Mesenchymal stem cell (in vitro differentiated cells and primary cell): ENCODE data around the gene ARF1.

Experiments used
- DNase-seq: peaks from one replicate; pipeline ENCODE4 v3.0.0-alpha.2; 2013
- H2AFZ ChIP-seq: one replicate; pipeline ENCODE4 v1.6.1; 2013; ENCODE audit warnings: low read depth, mild to moderate bottlenecking, control low read depth, inconsistent platforms, low read length, moderate library complexity
- H2AK5ac ChIP-seq: 2 replicates; pipeline ENCODE4 v1.6.1; 2013; ENCODE audit warnings: low read length, moderate library complexity, mild to moderate bottlenecking, inconsistent platforms; ENCODE audit not compliant: severe bottlenecking
- H2BK120ac ChIP-seq: one replicate; pipeline ENCODE4 v1.6.1; 2013; ENCODE audit warnings: low read depth, mild to moderate bottlenecking, inconsistent platforms, low read length, moderate library complexity
- H2BK12ac ChIP-seq, 2 experiments: one replicate each; pipeline ENCODE4 v1.6.1; 2013; ENCODE audit warnings: inconsistent platforms in 2 of 2, low read length in 2 of 2, mild to moderate bottlenecking in 2 of 2, moderate library complexity in 2 of 2, control low read depth in 1 of 2
- H2BK15ac ChIP-seq: one replicate; pipeline ENCODE4 v1.6.1; 2013; ENCODE audit warnings: mild to moderate bottlenecking, low read depth, inconsistent platforms; ENCODE audit not compliant: poor library complexity, severe bottlenecking
- H2BK5ac ChIP-seq: 2 replicates; pipeline ENCODE4 v1.6.1; 2013; ENCODE audit warnings: low read depth, mild to moderate bottlenecking, low read length, control low read depth, inconsistent platforms; ENCODE audit not compliant: poor library complexity, severe bottlenecking
- H3K14ac ChIP-seq, 2 experiments: one replicate each; pipeline ENCODE4 v1.6.1; 2013; ENCODE audit warnings: inconsistent platforms in 2 of 2, low read length in 2 of 2, control low read depth in 1 of 2, mild to moderate bottlenecking in 1 of 2, moderate library complexity in 1 of 2
- H3K18ac ChIP-seq, 2 experiments: one replicate each; pipeline ENCODE4 v1.6.1; 2013; ENCODE audit warnings: inconsistent platforms in 2 of 2, low read length in 2 of 2, control low read depth in 1 of 2, low read depth in 1 of 2, mild to moderate bottlenecking in 1 of 2
- H3K23ac ChIP-seq, 2 experiments: one replicate each; pipeline ENCODE4 v1.6.1; 2013; ENCODE audit warnings: inconsistent platforms in 2 of 2, low read length in 2 of 2, mild to moderate bottlenecking in 2 of 2, moderate library complexity in 2 of 2, control low read depth in 1 of 2
- H3K27ac ChIP-seq: 2 replicates; pipeline ENCODE4 v1.5.1; 2013; ENCODE audit warnings: mild to moderate bottlenecking, moderate library complexity, low read length, control low read depth, inconsistent platforms; ENCODE audit not compliant: poor library complexity, severe bottlenecking
- H3K27me3 ChIP-seq, 2 experiments: 2 replicates each; pipeline versions ENCODE4 v1.6.1 to v1.7.0; 2013; ENCODE audit warnings: low read length in 2 of 2, mild to moderate bottlenecking in 2 of 2, moderate library complexity in 2 of 2, control low read depth in 1 of 2, inconsistent platforms in 1 of 2; ENCODE audit not compliant: control insufficient read depth in 1 of 2, insufficient read depth in 1 of 2
- H3K36me3 ChIP-seq, 2 experiments: 2 replicates each; pipeline versions ENCODE4 v1.6.1 to v1.7.0; 2013; ENCODE audit warnings: low read length in 2 of 2, control low read depth in 1 of 2, inconsistent platforms in 1 of 2, low read depth in 1 of 2, mild to moderate bottlenecking in 1 of 2; ENCODE audit not compliant: insufficient read depth in 2 of 2, control insufficient read depth in 1 of 2
- H3K4ac ChIP-seq, 2 experiments: one replicate each; pipeline ENCODE4 v1.6.1; 2013; ENCODE audit warnings: inconsistent platforms in 2 of 2, low read length in 2 of 2, mild to moderate bottlenecking in 2 of 2, moderate library complexity in 2 of 2, control low read depth in 1 of 2, low read depth in 1 of 2
- H3K4me1 ChIP-seq: 2 replicates; pipeline ENCODE4 v1.6.1; 2013; ENCODE audit warnings: low read depth, low read length, control low read depth; ENCODE audit not compliant: control insufficient read depth, insufficient read depth
- H3K4me2 ChIP-seq: 2 replicates; pipeline ENCODE4 v1.6.1; 2013; ENCODE audit warnings: low read length, mild to moderate bottlenecking, inconsistent platforms; ENCODE audit not compliant: poor library complexity, severe bottlenecking
- H3K4me3 ChIP-seq, 2 experiments: 2 replicates each; pipeline versions ENCODE4 v1.5.1 to v1.7.0; 2013; ENCODE audit warnings: low read length in 2 of 2, mild to moderate bottlenecking in 2 of 2, control low read depth in 1 of 2, low read depth in 1 of 2; ENCODE audit not compliant: insufficient read depth in 1 of 2
- H3K79me1 ChIP-seq: replicated peaks from 2 replicates; pipeline ENCODE4 v1.6.1; 2013; ENCODE audit warnings: mild to moderate bottlenecking, control low read depth, low read length, inconsistent platforms; ENCODE audit not compliant: poor library complexity, severe bottlenecking
- H3K9ac ChIP-seq: 2 replicates; pipeline ENCODE4 v1.7.0; 2013; ENCODE audit warnings: mild to moderate bottlenecking, low read length, moderate library complexity
- H3K9me3 ChIP-seq: 2 replicates; pipeline ENCODE4 v1.7.0; 2013; ENCODE audit warnings: mild to moderate bottlenecking, low read length; ENCODE audit not compliant: control insufficient read depth
- H4K8ac ChIP-seq: one replicate; pipeline ENCODE4 v1.6.1; 2013; ENCODE audit warnings: inconsistent platforms, mild to moderate bottlenecking, low read length, moderate library complexity
- H4K91ac ChIP-seq: one replicate; pipeline ENCODE4 v1.6.1; 2013; ENCODE audit warnings: mild to moderate bottlenecking, low read length, inconsistent platforms
- WGBS: methylation state at CpG from one replicate; pipeline ENCODE4 v1.1.7; 2013; ENCODE audit warnings: mixed read lengths; 5-methylcytosine and 5-hydroxymethylcytosine counted together

The ARF1 gene

DNA sequence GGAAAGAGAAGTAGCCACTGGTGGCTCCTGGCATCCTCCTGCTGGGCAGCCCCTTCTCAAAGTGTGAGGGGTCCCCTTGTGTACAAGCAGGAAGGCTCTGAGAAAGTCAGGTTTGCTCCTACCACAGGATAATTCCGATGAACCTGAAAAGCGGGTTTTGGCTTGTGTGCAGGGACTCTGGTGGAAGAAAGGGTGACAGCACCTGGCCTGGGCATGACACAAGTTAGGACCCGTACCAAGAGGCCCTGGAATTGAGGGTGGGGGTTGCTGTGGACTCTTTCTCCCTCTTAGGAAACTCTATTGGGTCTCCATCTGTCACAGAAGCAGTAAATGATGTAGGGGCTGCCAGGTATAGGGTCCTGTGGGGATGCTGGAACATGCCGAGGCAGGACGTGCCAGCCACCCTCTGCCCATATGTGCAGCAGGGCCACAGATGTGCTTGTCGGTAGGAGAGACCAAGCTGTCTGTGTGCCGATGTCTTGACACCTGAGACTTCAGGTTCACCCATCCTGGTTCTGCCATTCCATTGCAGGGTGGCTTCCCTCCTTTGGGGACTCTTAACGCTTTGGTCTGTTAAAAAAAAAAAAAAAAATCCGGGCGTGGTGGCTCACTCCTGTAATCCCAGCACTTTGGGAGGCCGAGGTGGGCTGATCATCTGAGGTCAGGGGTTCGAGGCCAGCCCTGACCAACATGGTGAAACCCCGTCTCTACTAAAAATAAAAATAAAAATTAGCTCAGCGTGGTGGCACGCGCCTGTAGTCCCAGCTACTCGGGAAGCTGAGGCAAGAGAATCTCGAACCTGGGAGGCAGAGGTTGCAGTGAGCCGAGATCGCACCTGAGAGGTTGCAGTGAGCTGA, 10.8 kb downstream of the ARF1 start:
- no peak overlapping the region for H2BK5ac ChIP-seq
- H3K4ac ChIP-seq, result no peak overlapping the region
- no peak overlapping the region for H3K23ac ChIP-seq
- no peak overlapping the region for H4K8ac ChIP-seq
- H3K9me3 ChIP-seq, result peaks cover 8% of the 10 kb centered on the region
- H2AK5ac ChIP-seq, result no peak overlapping the region
- no peak overlapping the region for H4K91ac ChIP-seq
- H3K79me1 ChIP-seq, result no peaks in the 10 kb centered on the region
- peaks cover 72 to 75% of the 10 kb centered on the region in 2 experiments for H3K36me3 ChIP-seq
- peaks cover 40% of the 10 kb centered on the region for H3K4me1 ChIP-seq
- 95% methylated on average over 20 of the region's 20 CpGs for WGBS
- H2AFZ ChIP-seq, result no peak overlapping the region
- H3K4me3 ChIP-seq, result no peak overlapping the region
- no peak overlapping the region for H3K4me2 ChIP-seq
- H2BK12ac ChIP-seq, result no peak overlapping the region
- H3K27me3 ChIP-seq, result no peaks in the 10 kb centered on the region
- no peak overlapping the region for H3K18ac ChIP-seq
- H3K9ac ChIP-seq, result no peak overlapping the region
- H2BK15ac ChIP-seq, result no peak overlapping the region
- no peak overlapping the region for H3K14ac ChIP-seq
- DNase-seq, result no peak
- H3K27ac ChIP-seq, result no peak overlapping the region
- no peak overlapping the region for H2BK120ac ChIP-seq

DNA sequence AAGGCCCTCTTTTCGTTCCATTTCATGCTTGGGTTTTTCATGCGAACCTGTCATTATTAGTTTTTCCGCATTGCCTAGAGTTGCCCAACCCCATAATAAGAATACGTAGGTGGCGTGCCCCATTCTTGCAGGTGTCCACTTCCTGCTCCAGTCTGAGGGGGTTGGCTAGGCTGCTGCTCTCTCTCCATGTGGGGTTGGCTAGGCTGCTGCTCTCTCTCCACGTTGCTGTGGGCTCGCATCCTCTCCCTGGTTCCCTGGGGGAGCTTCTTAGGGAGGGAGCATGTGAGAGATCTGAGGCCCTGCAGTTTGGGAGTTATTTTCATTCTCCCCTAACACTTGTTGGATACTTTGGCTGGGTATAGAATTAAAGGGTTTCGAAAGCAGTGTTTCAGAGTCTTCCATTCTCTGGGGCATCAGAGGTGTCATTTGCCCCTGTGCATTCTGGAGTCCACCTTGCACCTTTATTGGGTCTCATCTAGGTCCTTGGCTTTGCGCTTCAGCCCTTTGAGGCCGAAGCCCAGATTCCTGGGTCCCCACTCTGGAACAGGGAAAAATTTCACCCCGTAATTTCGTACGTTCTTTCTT, 12.0 kb downstream of the ARF1 start:
- Histone ChIP-seq H2BK12ac (no peak overlapping the region), H3K4me2 (no peak overlapping the region), H2BK120ac (no peak overlapping the region), H3K9me3 (peaks cover 8% of the 10 kb centered on the region), H3K36me3 (peaks cover 73 to 77% of the 10 kb centered on the region in 2 experiments), H2AK5ac (no peak overlapping the region), H2AFZ (no peak overlapping the region), H3K27ac (no peak overlapping the region), H4K91ac (no peak overlapping the region), H3K79me1 (no peaks in the 10 kb centered on the region), H3K4me1 (peaks cover 29% of the 10 kb centered on the region), H3K4ac (no peak overlapping the region), H3K27me3 (no peaks in the 10 kb centered on the region), H3K14ac (no peak overlapping the region), H3K18ac (no peak overlapping the region), H4K8ac (no peak overlapping the region), H3K9ac (no peak overlapping the region), H2BK5ac (no peak overlapping the region), H3K23ac (no peak overlapping the region), H2BK15ac (no peak overlapping the region), H3K4me3 (no peak overlapping the region)
- WGBS, result 89% methylated on average over 10 of the region's 13 CpGs
- no peak for DNase-seq

DNA sequence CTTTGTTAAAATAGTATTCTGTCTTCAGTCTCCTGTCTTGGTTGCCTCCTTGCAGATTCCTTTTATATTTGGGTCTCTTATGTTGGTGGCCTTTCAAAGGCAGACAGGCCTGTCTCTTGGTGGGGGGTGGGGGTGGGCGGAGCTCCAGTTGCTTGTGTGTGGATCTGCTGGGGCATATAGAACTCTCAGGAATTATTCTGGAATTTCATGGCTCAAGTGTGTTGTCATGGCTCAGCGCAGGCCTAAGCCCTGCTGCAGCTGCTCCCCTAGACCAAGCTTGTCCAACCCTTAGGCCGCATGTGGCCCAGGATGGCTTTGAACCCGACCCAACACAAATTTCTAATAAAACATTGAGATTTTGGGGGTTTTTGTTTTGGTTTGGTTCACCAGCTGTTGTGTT, 12.7 kb downstream of the ARF1 start:
- Histone ChIP-seq H3K36me3 (peaks cover 73 to 84% of the 10 kb centered on the region in 2 experiments), H3K27ac (no peak overlapping the region), H3K27me3 (no peaks in the 10 kb centered on the region), H3K4me3 (no peak overlapping the region), H3K18ac (no peak overlapping the region), H4K8ac (no peak overlapping the region), H2BK15ac (no peak overlapping the region), H2AK5ac (no peak overlapping the region), H2AFZ (no peak overlapping the region), H2BK12ac (no peak overlapping the region), H3K14ac (no peak overlapping the region), H3K9me3 (peaks cover 8% of the 10 kb centered on the region), H2BK5ac (no peak overlapping the region), H3K79me1 (no peaks in the 10 kb centered on the region), H2BK120ac (no peak overlapping the region), H4K91ac (no peak overlapping the region), H3K4ac (no peak overlapping the region), H3K4me2 (no peak overlapping the region), H3K23ac (no peak overlapping the region), H3K9ac (no peak overlapping the region), H3K4me1 (peaks cover 23% of the 10 kb centered on the region)
- no peak for DNase-seq
- 98% methylated on average over 2 of the region's 4 CpGs for WGBS

DNA sequence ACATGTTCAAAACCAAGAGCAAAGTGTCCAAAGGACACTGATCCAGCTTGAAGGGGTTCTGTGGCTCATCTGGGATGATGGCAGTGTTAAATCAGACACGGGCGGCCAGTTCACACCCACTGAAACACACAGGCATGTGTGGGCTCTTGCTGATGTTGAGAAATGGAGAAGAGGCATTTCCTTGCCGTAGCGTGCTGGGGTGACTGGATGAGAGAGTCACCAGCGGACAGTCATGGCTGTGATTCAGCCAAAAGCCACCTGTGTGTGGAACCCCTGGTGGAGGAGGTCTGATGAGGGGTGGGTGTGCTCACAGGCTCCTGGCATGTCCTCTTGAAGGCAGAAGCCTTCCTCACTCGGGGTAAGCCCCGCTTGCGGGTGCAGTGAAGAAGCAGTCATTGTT, 13.4 kb downstream of the ARF1 start:
- WGBS, result 95% methylated on average over 8 of the region's 8 CpGs
- H3K36me3 ChIP-seq, result peaks cover 79 to 89% of the 10 kb centered on the region in 2 experiments
- H3K9ac ChIP-seq, result no peak overlapping the region
- H4K8ac ChIP-seq, result no peak overlapping the region
- H3K4me3 ChIP-seq, result no peak overlapping the region
- H3K4ac ChIP-seq, result no peak overlapping the region
- H3K9me3 ChIP-seq, result peaks cover 8% of the 10 kb centered on the region
- H3K14ac ChIP-seq, result no peak overlapping the region
- no peak overlapping the region for H2AFZ ChIP-seq
- no peaks in the 10 kb centered on the region for H3K79me1 ChIP-seq
- DNase-seq, result no peak
- no peak overlapping the region for H2BK5ac ChIP-seq
- no peak overlapping the region for H3K18ac ChIP-seq
- no peak overlapping the region for H2AK5ac ChIP-seq
- H3K23ac ChIP-seq, result peak overlapping the region in 1 of 2 experiments; percentile 53
- H4K91ac ChIP-seq, result no peak overlapping the region
- no peaks in the 10 kb centered on the region for H3K27me3 ChIP-seq
- peaks cover 17% of the 10 kb centered on the region for H3K4me1 ChIP-seq
- H2BK12ac ChIP-seq, result no peak overlapping the region
- H3K4me2 ChIP-seq, result no peak overlapping the region
- H3K27ac ChIP-seq, result no peak overlapping the region
- H2BK120ac ChIP-seq, result no peak overlapping the region
- H2BK15ac ChIP-seq, result no peak overlapping the region
